ENCODE results near the gene CEP295NL.

GRCh38 chr17:78892062-78892456, 10.9 kb downstream of the CEP295NL start:
- TF ChIP-seq, protein P1, sequence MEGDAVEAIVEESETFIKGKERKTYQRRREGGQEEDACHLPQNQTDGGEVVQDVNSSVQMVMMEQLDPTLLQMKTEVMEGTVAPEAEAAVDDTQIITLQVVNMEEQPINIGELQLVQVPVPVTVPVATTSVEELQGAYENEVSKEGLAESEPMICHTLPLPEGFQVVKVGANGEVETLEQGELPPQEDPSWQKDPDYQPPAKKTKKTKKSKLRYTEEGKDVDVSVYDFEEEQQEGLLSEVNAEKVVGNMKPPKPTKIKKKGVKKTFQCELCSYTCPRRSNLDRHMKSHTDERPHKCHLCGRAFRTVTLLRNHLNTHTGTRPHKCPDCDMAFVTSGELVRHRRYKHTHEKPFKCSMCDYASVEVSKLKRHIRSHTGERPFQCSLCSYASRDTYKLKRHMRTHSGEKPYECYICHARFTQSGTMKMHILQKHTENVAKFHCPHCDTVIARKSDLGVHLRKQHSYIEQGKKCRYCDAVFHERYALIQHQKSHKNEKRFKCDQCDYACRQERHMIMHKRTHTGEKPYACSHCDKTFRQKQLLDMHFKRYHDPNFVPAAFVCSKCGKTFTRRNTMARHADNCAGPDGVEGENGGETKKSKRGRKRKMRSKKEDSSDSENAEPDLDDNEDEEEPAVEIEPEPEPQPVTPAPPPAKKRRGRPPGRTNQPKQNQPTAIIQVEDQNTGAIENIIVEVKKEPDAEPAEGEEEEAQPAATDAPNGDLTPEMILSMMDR (IDR thresholded peaks at IDR 0.05; ENCODE audit: low read depth, low read length): no peak
- TF ChIP-seq EZH2phosphoT487 (IDR thresholded peaks at IDR 0.05; ENCODE audit: low read depth): no peak
